GM12878 (cell line): ENCODE measurements around the gene DTNA. TPM values are rescaled to one million over a fixed set of nuclear protein-coding genes. Genes with fewer than 3 reads are reported as not detected.

Experiments used
- ATAC-seq: fragments of 200-7000 bp; cut with Tn5 transposase; 3 replicates; pipeline ENCODE4 v1.9.1; 2020; ENCODE audit warnings: mild to moderate bottlenecking, moderate library complexity
- BruUV-seq: library from RNA; stranded (reverse); fragments of 400-500 nt; replicated peaks from 2 replicates; lab custom pipeline; 2021; lab: Mats Ljungman, UMichigan
- CTCF ChIA-PET: fragments of 300-600 bp; sonication (Branson Sonifier 250); formaldehyde crosslinking; extraction: SDS; loops from one replicate; lab custom pipeline; 2021; ENCODE audit warnings: inconsistent platforms; lab: Yijun Ruan, JAX
- POLR2A ChIA-PET: fragments of 350-600 bp; formaldehyde crosslinking; extraction: SDS; loops from one replicate; lab custom pipeline; 2021; ENCODE audit warnings: inconsistent platforms; lab: Charles Lee
- RAD21 ChIA-PET: fragments of 300-600 bp; sonication (Branson Sonifier 250); formaldehyde crosslinking; loops from one replicate; lab custom pipeline; 2023; ENCODE audit warnings: antibody characterized with exemption; ENCODE audit not compliant: unreplicated experiment; lab: Charles Lee
- SMC1A ChIA-PET: fragments of 300-600 bp; sonication (Branson Sonifier 250); formaldehyde crosslinking; loops from one replicate; lab custom pipeline; 2023; ENCODE audit not compliant: unreplicated experiment, uncharacterized antibody; lab: Charles Lee
- DNase-seq: peaks from one replicate; pipeline ENCODE4 v3.0.0-alpha.2; 2011; ENCODE audit warnings: low read depth, low spot score
- FAIRE-seq: peaks from 3 replicates; lab custom pipeline; 2011; peaks lifted over from hg19 to GRCh38; lab: Jason Lieb, UNC
- H2AFZ ChIP-seq: 2 replicates; pipeline ENCODE4 v1.6.0; 2011; ENCODE audit warnings: low read depth, low read length, control low read depth; ENCODE audit not compliant: control insufficient read depth
- H3K27ac ChIP-seq: 2 replicates; pipeline ENCODE4 v1.5.1; 2011; ENCODE audit warnings: control low read depth; ENCODE audit not compliant: control insufficient read depth, insufficient read depth
- H3K27me3 ChIP-seq, 2 experiments: replicated peaks in 1 of 2; 2 replicates each; pipeline versions ENCODE4 v1.6.0 to v1.6.1; 2011; ENCODE audit warnings: low read length in 1 of 2; ENCODE audit not compliant: control insufficient read depth in 2 of 2, insufficient read depth in 2 of 2
- H3K36me3 ChIP-seq, 2 experiments: 2 replicates each; pipeline ENCODE4 v1.5.1; 2011; ENCODE audit warnings: low read length in 1 of 2; ENCODE audit not compliant: control insufficient read depth in 2 of 2, insufficient read depth in 2 of 2
- H3K4me1 ChIP-seq: 2 replicates; pipeline ENCODE4 v1.6.1; 2011; ENCODE audit warnings: mild to moderate bottlenecking, low read length, moderate library complexity, mixed read lengths; ENCODE audit not compliant: control insufficient read depth, insufficient read depth
- H3K4me2 ChIP-seq: 2 replicates; pipeline ENCODE4 v1.6.0; 2011; ENCODE audit warnings: control low read depth; ENCODE audit not compliant: control insufficient read depth, insufficient read depth
- H3K4me3 ChIP-seq: fragments of 200-600 bp; sonication (generic); 2 replicates; pipeline ENCODE4 v1.5.1; 2016
- H3K79me2 ChIP-seq: 2 replicates; pipeline ENCODE4 v1.6.0; 2011; ENCODE audit warnings: low read length; ENCODE audit not compliant: control insufficient read depth, insufficient read depth
- H3K9ac ChIP-seq: 2 replicates; pipeline ENCODE4 v1.8.0; 2011; ENCODE audit warnings: low read length, control low read depth, mixed read lengths; ENCODE audit not compliant: control insufficient read depth, insufficient read depth
- H3K9me3 ChIP-seq: replicated peaks from 3 replicates; pipeline ENCODE4 v1.5.1; 2011; ENCODE audit warnings: mild to moderate bottlenecking, low read length; ENCODE audit not compliant: control insufficient read depth, insufficient read depth
- H4K20me1 ChIP-seq: 2 replicates; pipeline ENCODE4 v1.6.0; 2011; ENCODE audit not compliant: control insufficient read depth, insufficient read depth
- ASH2L ChIP-seq: fragments of 300-600, 200-600 bp; sonication (generic); IDR thresholded peaks from 2 replicates; pipeline ENCODE4 v1.6.1; 2017; ENCODE audit warnings: low read depth, mild to moderate bottlenecking, borderline replicate concordance
- BCLAF1 ChIP-seq: fragments of 450-650 bp; IDR thresholded peaks from 2 replicates; pipeline ENCODE4 v1.6.1; 2017; ENCODE audit warnings: antibody characterized with exemption, mild to moderate bottlenecking, moderate library complexity
- CBX3 ChIP-seq: fragments of 200-600 bp; sonication (generic); IDR thresholded peaks from 2 replicates; pipeline ENCODE4 v1.6.1; 2016; ENCODE audit warnings: low read depth, borderline replicate concordance
- CHD4 ChIP-seq: fragments of 200-600 bp; sonication (generic); IDR thresholded peaks from 2 replicates; pipeline ENCODE4 v1.6.1; 2016; ENCODE audit warnings: mild to moderate bottlenecking
- IKZF1 ChIP-seq: fragments of 450-650 bp; conservative IDR thresholded peaks from 2 replicates; pipeline ENCODE4 v1.6.1; 2017; ENCODE audit warnings: antibody characterized with exemption, mild to moderate bottlenecking
- MTA2 ChIP-seq: fragments of 450-650 bp; IDR thresholded peaks from 2 replicates; pipeline ENCODE4 v1.6.1; 2016; ENCODE audit warnings: low read depth, mild to moderate bottlenecking, moderate library complexity
- MTA3 ChIP-seq: IDR thresholded peaks from 2 replicates; pipeline ENCODE4 v1.6.1; 2012; ENCODE audit warnings: low read length, inconsistent platforms, borderline replicate concordance
- PKNOX1 ChIP-seq: fragments of 450-650 bp; IDR thresholded peaks from 2 replicates; pipeline ENCODE4 v1.6.1; 2016; ENCODE audit warnings: mild to moderate bottlenecking
- RCOR1 ChIP-seq: conservative IDR thresholded peaks from 2 replicates; pipeline ENCODE4 v1.6.1; 2012; ENCODE audit warnings: low read depth, low read length, improper control_type of control experiment
- RFX5 ChIP-seq: IDR thresholded peaks from 2 replicates; pipeline ENCODE4 v1.6.1; 2011; ENCODE audit warnings: low read depth, low read length, improper control_type of control experiment
- RUNX3 ChIP-seq: IDR thresholded peaks from 2 replicates; pipeline ENCODE4 v1.6.1; 2012; ENCODE audit warnings: low read length, inconsistent platforms
- SIN3A ChIP-seq: IDR thresholded peaks from 2 replicates; pipeline ENCODE4 v1.6.1; 2012; ENCODE audit warnings: low read depth, low read length, improper control_type of control experiment
- SKIL ChIP-seq: fragments of 450-650 bp; IDR thresholded peaks from 2 replicates; pipeline ENCODE4 v1.6.1; 2017; ENCODE audit warnings: mild to moderate bottlenecking, low read depth, inconsistent platforms; ENCODE audit not compliant: poor library complexity, severe bottlenecking
- SMAD5 ChIP-seq: IDR thresholded peaks from 2 replicates; pipeline ENCODE4 v1.6.1; 2016; ENCODE audit warnings: antibody characterized with exemption, low read depth
- TAF1 ChIP-seq: IDR thresholded peaks from 2 replicates; pipeline ENCODE4 v1.6.1; 2011; ENCODE audit warnings: mild to moderate bottlenecking, low read depth, low read length, borderline replicate concordance
- TCF12 ChIP-seq: IDR thresholded peaks from 2 replicates; pipeline ENCODE4 v1.6.1; 2011; ENCODE audit warnings: low read depth, mild to moderate bottlenecking, low read length
- WRNIP1 ChIP-seq: IDR thresholded peaks from 2 replicates; pipeline ENCODE4 v1.6.1; 2011; ENCODE audit warnings: low read depth, low read length, improper control_type of control experiment, borderline replicate concordance
- in situ Hi-C: fragments of 300-500 bp; cut with MboI; formaldehyde crosslinking; loops from 9 replicates; pipeline ENCODE4 v1.14.3; 2018; ENCODE audit warnings: mixed read lengths
- intact Hi-C: fragments of 100-400 bp; cut with micrococcal nuclease; formaldehyde crosslinking; loops from one replicate; pipeline ENCODE4 v1.14.2; 2022; ENCODE audit not compliant: unreplicated experiment
- polyA plus RNA-seq, 11 experiments: library from polyadenylated mRNA; depleted of rRNA in 4 of 11; unstranded in 6 of 11; stranded (reverse) in 5 of 11; fragments of >200 nt; fragmentation: Nextera tagmentation in 4 of 11; fragmentation: Illumina TruSeq in 1 of 11; extraction: Ambion mirVana in 4 of 11; extraction: Trizol in 1 of 11; gene quantifications; 1 replicate in 1 of 11; 2 replicates in 10 of 11; pipeline versions ENCODE4 v1.2.1 to v1.2.3, GENCODE V29; 2011 to 2016; ENCODE audit warnings: inconsistent platforms in 2 of 11, missing spikeins in 2 of 11, low read depth in 1 of 11
- total RNA-seq, 4 experiments: library from RNA; depleted of rRNA in 3 of 4; stranded (reverse); fragments of >200 nt in 3 of 4; fragmentation: Illumina TruSeq in 1 of 4; extraction: Trizol in 1 of 4; gene quantifications; 2 replicates each; pipeline versions ENCODE4 v1.2.1 to v1.2.3, GENCODE V29; 2013 to 2021

DTNA gene
- total and polyA plus RNA-seq, 10 of the 15 experiments (the other 5 are each of a cell fraction or from before 2014, with no cell fraction given) = 0.26 to 8.6 (median 0.53) TPM

- H3K36me3 ChIP-seq = no peaks in the 10 kb centered on the region
- no peaks in the 10 kb centered on the region for H3K27me3 ChIP-seq
- CTCF ChIA-PET = interaction anchor here (0.6 to 2.4 kb wide), 2 partner anchors 35 to 88 kb away, joined by 3 to 7 read pairs; no protein-coding TSS in a partner anchor
- SMC1A ChIA-PET = interaction anchor here (2.5 kb wide), 1 partner anchor 11 kb away, joined by 5 read pairs; no protein-coding TSS in a partner anchor
- in situ Hi-C loops = no loop called here
- no peak overlapping the region for H2AFZ ChIP-seq
- H3K79me2 ChIP-seq = no peaks in the 10 kb centered on the region
- H4K20me1 ChIP-seq = no peaks in the 10 kb centered on the region
- no peak overlapping the region for H3K4me2 ChIP-seq
- no peaks in the 10 kb centered on the region for H3K9me3 ChIP-seq
- intact Hi-C loops = no loop called here
- no peak for DNase-seq
- no peak for TF ChIP-seq PKNOX1
- no peak for TF ChIP-seq ASH2L
- no peak for TF ChIP-seq SMAD5
- no peak for TF ChIP-seq IKZF1
- no peak for TF ChIP-seq RUNX3
- TF ChIP-seq TCF12 = no peak
- no peak for TF ChIP-seq RFX5
- TF ChIP-seq SIN3A = no peak
- no peak for TF ChIP-seq BCLAF1
- no peak for TF ChIP-seq MTA2
- no peak for TF ChIP-seq TAF1
- no peak for TF ChIP-seq CBX3
- no peak for TF ChIP-seq RCOR1
- TF ChIP-seq SKIL = no peak
- TF ChIP-seq WRNIP1 = no peak
- TF ChIP-seq MTA3 = no peak
- no peak for TF ChIP-seq CHD4
- TF ChIP-seq, all 136 proteins: peak for 0
- no peak overlapping the region for H3K4me3 ChIP-seq
- ChIA-PET RAD21 (interaction anchor here (1.1 kb wide), 1 partner anchor 88 kb away, joined by 3 read pairs; no protein-coding TSS in a partner anchor), POLR2A (no interaction called here)
- no peak overlapping the region for H3K27ac ChIP-seq
- H3K4me1 ChIP-seq = no peaks in the 10 kb centered on the region
- ATAC-seq = no peak
- FAIRE-seq = no peak
- no peak overlapping the region for H3K9ac ChIP-seq
- BruUV-seq = no TSS peak
Observed at GRCh38 chr18:34749721-34750120, 39.6 kb downstream of the DTNA start.
